GM18502 (cell line): ENCODE measurements around the gene CAPN10.

Experiments
- ATAC-seq: cut with Tn5 transposase; IDR thresholded peaks from one replicate; pipeline ENCODE4 v1.9.1; 2021; ENCODE audit warnings: mild to moderate bottlenecking; ENCODE audit not compliant: unreplicated experiment, poor library complexity

CAPN10 gene

GRCh38 chr2:240632306-240632721 lies 45.8 kb downstream of the CAPN10 start:
- no peak for ATAC-seq

GRCh38 chr2:240635121-240635997 lies 48.8 kb downstream of the CAPN10 start:
- no peak for ATAC-seq

- no peak for ATAC-seq
Observed at GRCh38 chr2:240635998-240636547, 49.5 kb downstream of the CAPN10 start.

GRCh38 chr2:240636563-240637115 lies 50.1 kb downstream of the CAPN10 start:
- no peak for ATAC-seq

GRCh38 chr2:240637116-240637900 lies 50.8 kb downstream of the CAPN10 start:
- ATAC-seq = no peak

DNA sequence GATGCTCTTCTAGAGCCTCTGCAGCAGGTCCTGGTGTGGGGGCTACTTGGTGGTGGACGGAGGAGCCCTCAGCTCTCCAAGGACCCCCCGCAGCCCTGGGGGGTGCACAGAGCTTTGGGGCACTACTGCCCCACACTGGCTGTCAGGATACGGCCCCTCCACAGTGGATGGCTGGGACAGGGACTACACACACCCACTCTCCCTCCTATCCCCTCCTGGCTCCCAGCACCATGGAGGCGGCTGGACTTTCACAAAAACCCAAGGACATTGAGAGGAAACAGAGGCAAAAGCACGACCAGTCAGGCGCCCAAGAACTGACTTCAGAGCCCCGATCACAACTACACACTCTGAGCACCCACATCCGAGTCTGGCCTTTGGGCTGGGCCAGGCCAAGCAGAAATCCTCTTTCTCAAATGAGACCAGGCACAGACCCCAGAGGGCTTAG lies 51.4 kb downstream of the CAPN10 start:
- no peak for ATAC-seq

GRCh38 chr2:240638512-240639160 lies 52.1 kb downstream of the CAPN10 start:
- no peak for ATAC-seq

- no peak for ATAC-seq
Observed at GRCh38 chr2:240639566-240639965, 53.0 kb downstream of the CAPN10 start.

- ATAC-seq = no peak
Observed at GRCh38 chr2:240640939-240641338, 54.4 kb downstream of the CAPN10 start.

DNA sequence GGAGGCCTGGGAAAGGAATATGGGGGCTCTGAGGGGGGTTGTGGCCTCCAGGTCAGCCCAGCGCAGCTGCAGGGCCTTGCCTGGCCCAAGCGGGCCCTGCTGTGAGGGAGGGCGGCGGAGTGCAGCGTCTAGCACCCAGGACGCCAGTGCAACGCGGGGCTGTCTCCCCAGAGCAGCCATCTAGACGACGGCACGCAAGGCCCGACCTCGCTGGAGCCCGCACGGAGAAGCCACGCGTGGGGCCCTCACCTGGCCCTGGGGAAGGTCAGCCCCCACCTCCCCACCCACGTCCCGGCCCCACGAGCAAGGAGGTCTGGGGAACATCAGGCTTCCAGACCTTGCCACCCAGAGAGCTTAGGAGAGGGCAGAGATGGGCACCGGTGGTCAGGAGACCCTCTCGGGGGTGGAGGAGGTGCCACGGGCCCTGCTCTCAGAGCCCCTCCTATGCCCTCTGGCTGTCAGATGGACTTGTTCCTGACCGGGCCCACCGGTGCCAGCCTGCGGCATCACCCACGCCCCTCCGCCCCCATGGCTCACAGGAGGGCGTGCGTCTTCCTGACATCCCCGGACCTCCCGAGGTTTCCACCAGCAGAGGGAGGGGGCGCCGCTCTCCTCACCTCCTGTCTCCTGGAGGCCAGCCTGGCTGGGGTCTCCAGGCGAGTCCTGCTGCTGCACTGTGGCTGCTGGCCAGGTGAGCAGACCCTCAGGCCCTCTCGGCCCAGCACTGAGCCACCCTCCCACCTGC lies 55.7 kb downstream of the CAPN10 start:
- no peak for ATAC-seq

DNA sequence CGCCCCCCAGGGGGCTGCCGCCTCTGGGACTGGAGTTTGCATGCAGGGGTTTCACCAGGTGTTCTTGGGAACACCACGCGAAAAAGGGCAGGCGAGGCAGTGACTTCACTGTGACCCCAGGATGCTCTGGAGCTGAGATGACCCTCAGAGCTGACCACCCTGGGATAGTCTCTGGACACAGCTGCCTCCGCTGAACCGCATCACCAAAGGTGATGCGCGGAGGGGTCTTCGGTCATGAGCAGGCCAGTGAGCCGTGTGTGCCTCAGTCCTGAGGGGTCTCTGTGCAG lies 56.2 kb downstream of the CAPN10 start:
- ATAC-seq = no peak

GRCh38 chr2:240643093-240643810 lies 56.7 kb downstream of the CAPN10 start:
- no peak for ATAC-seq

DNA sequence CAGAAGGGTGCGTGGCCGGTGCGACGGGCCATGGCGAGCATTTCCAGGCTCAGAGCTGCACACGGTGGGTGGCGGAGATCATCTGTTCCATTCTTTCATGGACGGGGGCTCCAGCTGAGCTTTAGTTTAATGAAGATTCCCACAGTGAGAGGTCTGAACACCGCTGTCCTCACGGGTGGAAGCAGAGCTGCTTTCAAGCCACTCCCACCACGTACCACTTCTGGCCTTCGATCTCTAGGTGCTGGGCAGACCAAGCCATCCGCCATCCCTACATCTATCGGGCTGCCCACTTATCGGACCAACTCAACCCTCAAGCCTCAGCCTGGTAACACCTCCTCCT lies 57.2 kb downstream of the CAPN10 start:
- no peak for ATAC-seq

GRCh38 chr2:240644171-240644651 lies 57.7 kb downstream of the CAPN10 start:
- ATAC-seq = no peak

DNA sequence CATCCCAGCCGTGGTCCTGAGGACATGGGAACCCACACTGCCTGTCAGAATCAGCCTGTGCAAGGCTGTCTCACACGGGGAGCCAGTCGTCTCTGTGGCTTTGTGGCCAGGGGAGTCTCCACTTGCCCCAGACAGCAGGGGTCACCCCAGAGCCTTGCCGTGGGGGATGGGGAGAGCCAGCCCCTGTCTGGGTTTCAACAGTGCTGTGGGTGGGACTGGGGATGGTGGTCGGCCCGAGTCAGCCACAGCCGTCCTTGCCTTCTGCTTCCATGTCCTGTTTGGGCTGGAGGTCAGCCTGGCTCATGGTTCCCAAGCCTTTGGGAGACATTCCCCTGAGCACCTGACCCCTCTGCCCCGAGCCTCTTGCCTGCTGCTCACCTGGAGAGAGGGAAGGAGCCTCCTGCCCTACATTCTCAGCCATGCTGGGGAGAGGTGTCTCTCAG lies 58.3 kb downstream of the CAPN10 start:
- no peak for ATAC-seq

GRCh38 chr2:240645346-240645745 lies 58.8 kb downstream of the CAPN10 start:
- no peak for ATAC-seq

- no peak for ATAC-seq
Observed at GRCh38 chr2:240645801-240646175, 59.3 kb downstream of the CAPN10 start.

DNA sequence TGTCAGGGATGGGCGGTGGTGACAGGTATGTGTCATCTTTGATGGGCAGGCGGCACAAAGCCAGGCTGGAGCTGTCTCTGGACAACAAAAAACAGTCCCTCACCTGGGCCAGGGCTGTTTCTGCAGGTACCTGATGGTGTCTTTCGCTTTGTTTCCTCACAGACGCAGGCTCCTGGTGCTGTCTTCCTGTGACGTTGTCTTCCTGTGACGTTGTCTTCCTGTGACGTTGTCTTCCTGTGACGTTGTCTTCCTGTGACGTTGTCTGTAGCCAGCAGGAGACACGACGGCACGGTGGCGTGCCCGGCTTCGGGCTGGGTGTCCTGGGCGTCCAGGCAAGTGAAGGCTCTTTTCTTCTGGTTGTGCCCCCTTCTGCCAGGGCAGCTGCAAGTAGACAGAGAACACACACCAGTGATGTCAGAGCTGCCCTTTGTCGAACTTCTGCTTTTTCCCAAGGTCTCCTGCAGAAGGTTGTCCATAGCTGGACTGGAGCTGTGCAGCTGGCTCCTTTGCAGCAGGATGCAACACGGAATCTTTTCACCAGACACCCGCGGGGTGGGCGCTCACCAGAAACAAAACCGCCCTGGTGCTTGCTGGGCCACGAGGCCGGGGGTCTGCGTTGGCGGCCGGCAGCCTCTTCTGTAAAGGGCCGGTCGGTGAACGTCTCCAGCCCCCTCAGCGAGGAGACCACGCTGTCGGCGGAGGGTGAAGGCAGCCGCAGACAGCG lies 59.8 kb downstream of the CAPN10 start:
- ATAC-seq = no peak
